Endothelial cell of umbilical vein (primary cell): ENCODE data around the gene THEM4.

ENCODE experiments used
- EZH2 ChIP-seq: IDR thresholded peaks from 2 replicates; pipeline ENCODE4 v1.6.1; 2012; ENCODE audit warnings: borderline replicate concordance, low read depth, mild to moderate bottlenecking, moderate library complexity, low read length, inconsistent platforms; ENCODE audit not compliant: severe bottlenecking
- FOS ChIP-seq: IDR thresholded peaks from 2 replicates; pipeline ENCODE4 v1.6.1; 2011; ENCODE audit warnings: mild to moderate bottlenecking, low read length, moderate library complexity, borderline replicate concordance; ENCODE audit not compliant: insufficient read depth
- GATA2 ChIP-seq: IDR thresholded peaks from 2 replicates; pipeline ENCODE4 v1.7.0; 2011; ENCODE audit warnings: low read depth, mild to moderate bottlenecking, moderate library complexity, mixed read lengths, low read length; ENCODE audit not compliant: insufficient read length, insufficient read depth
- JUN ChIP-seq: IDR thresholded peaks from 2 replicates; pipeline ENCODE4 v1.6.1; 2011; ENCODE audit warnings: borderline replicate concordance, low read depth; ENCODE audit not compliant: insufficient read length, insufficient read depth
- MYC ChIP-seq: IDR thresholded peaks from one replicate; pipeline ENCODE4 v1.6.1; 2011; ENCODE audit warnings: mild to moderate bottlenecking, low read depth, low read length
- POLR2A ChIP-seq: IDR thresholded peaks from 2 replicates; pipeline ENCODE4 v1.6.1; 2012; ENCODE audit warnings: low read depth, mild to moderate bottlenecking, control low read depth, low read length
- POLR2AphosphoS5 ChIP-seq: IDR thresholded peaks from 2 replicates; pipeline ENCODE4 v1.6.1; 2012; ENCODE audit warnings: low read depth, mild to moderate bottlenecking, control low read depth, low read length, moderate library complexity; ENCODE audit not compliant: insufficient read depth
- TF ChIP-seq, protein P1 (sequence below), 2 donors: IDR thresholded peaks; 1 replicate in 1 of 2; 2 replicates in 1 of 2; pipeline ENCODE4 v1.5.1; 2011; ENCODE audit warnings: low read length in 2 of 2, mild to moderate bottlenecking in 2 of 2, moderate library complexity in 2 of 2, control low read depth in 1 of 2, inconsistent platforms in 1 of 2, low read depth in 1 of 2; ENCODE audit not compliant: insufficient read depth in 1 of 2; ENCODE audit errors: extremely low read depth in 1 of 2
- TF ChIP-seq, protein P2 (sequence below): IDR thresholded peaks from 2 replicates; pipeline ENCODE4 v1.6.1; 2011; ENCODE audit not compliant: insufficient read depth, insufficient read length

DNA sequence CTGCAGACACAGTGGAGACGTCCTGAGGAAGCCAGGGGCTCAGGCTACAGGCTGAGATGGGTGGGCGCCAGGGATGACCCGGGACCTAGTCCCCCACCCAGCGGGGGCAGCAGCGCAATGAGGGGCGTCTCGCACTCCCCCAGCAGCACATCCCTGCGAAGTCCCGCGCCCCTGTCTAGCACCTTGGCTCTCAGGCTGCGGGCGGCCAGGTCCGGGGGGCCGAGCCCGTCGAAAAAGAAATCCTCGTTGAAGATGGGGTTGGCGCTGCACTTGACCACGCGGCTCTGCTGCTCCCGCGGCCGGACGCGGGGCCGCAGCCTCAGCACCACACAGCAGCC lies 71.5 kb downstream of the THEM4 start:
- TF ChIP-seq EZH2 (no peak), POLR2A (no peak), POLR2AphosphoS5 (no peak), JUN (no peak), FOS (no peak), MYC (no peak), GATA2 (no peak)
- TF ChIP-seq, protein P1, sequence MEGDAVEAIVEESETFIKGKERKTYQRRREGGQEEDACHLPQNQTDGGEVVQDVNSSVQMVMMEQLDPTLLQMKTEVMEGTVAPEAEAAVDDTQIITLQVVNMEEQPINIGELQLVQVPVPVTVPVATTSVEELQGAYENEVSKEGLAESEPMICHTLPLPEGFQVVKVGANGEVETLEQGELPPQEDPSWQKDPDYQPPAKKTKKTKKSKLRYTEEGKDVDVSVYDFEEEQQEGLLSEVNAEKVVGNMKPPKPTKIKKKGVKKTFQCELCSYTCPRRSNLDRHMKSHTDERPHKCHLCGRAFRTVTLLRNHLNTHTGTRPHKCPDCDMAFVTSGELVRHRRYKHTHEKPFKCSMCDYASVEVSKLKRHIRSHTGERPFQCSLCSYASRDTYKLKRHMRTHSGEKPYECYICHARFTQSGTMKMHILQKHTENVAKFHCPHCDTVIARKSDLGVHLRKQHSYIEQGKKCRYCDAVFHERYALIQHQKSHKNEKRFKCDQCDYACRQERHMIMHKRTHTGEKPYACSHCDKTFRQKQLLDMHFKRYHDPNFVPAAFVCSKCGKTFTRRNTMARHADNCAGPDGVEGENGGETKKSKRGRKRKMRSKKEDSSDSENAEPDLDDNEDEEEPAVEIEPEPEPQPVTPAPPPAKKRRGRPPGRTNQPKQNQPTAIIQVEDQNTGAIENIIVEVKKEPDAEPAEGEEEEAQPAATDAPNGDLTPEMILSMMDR (IDR thresholded peaks at IDR 0.05; ENCODE audit: extremely low read depth in 1 of 2, insufficient read depth in 1 of 2, low read depth in 1 of 2, low read length in 2 of 2) = no peak
- TF ChIP-seq, protein P2, sequence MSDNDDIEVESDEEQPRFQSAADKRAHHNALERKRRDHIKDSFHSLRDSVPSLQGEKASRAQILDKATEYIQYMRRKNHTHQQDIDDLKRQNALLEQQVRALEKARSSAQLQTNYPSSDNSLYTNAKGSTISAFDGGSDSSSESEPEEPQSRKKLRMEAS = no peak
